RWPE1 (cell line): ENCODE results near the gene KCNH3.

Source experiments
- CTCF ChIA-PET: fragments of 350-600 bp; sonication (Branson Sonifier 250); formaldehyde crosslinking; extraction: SDS; loops from one replicate; lab custom pipeline; 2021; lab: Yijun Ruan, JAX
- POLR2A ChIA-PET: fragments of 400-600 bp; formaldehyde crosslinking; extraction: SDS; loops from one replicate; lab custom pipeline; 2020; ENCODE audit warnings: antibody characterized with exemption; ENCODE audit not compliant: low non-redundant PET; lab: Yijun Ruan, JAX
- DNase-seq: peaks from one replicate; pipeline ENCODE4 v3.0.0; 2012; ENCODE audit warnings: low spot score
- H3K27ac ChIP-seq: fragments of 450-650 bp; 2 replicates; pipeline ENCODE4 v1.5.1; 2017
- CTCF ChIP-seq: fragments of 450-650 bp; conservative IDR thresholded peaks from 2 replicates; pipeline ENCODE4 v1.5.1; 2017; ENCODE audit warnings: low read depth, mild to moderate bottlenecking

Gene KCNH3

GRCh38 chr12:49542592-49543160 lies 3.8 kb downstream of the KCNH3 start:
- CTCF ChIA-PET = interaction anchor here (0.6 kb wide), 1 partner anchor 198 kb away, joined by 6 read pairs; no protein-coding TSS in a partner anchor
- POLR2A ChIA-PET = no interaction called here
- TF ChIP-seq CTCF = no peak
- no peak overlapping the region for H3K27ac ChIP-seq
- DNase-seq = no peak

- CTCF ChIA-PET = interaction anchor here (0.6 to 0.9 kb wide), 2 partner anchors 16 to 197 kb away, joined by 4 to 6 read pairs; no protein-coding TSS in a partner anchor
- no peak for DNase-seq
- no peak overlapping the region for H3K27ac ChIP-seq
- no peak for TF ChIP-seq CTCF
- POLR2A ChIA-PET = no interaction called here
These were observed 4.5 kb downstream of the KCNH3 start for GRCh38 chr12:49543221-49543913.

GRCh38 chr12:49543914-49544815 lies 5.3 kb downstream of the KCNH3 start:
- no peak for DNase-seq
- no peak overlapping the region for H3K27ac ChIP-seq
- ChIA-PET POLR2A (no interaction called here), CTCF (interaction anchor here (0.6 to 0.9 kb wide), 2 partner anchors 9 to 17 kb away, joined by 3 to 4 read pairs; no protein-coding TSS in a partner anchor)
- TF ChIP-seq CTCF = no peak

GRCh38 chr12:49545815-49546214 lies 7.0 kb downstream of the KCNH3 start:
- no peak for DNase-seq
- no peak for TF ChIP-seq CTCF
- no peak overlapping the region for H3K27ac ChIP-seq
- ChIA-PET CTCF (no interaction called here), POLR2A (no interaction called here)

- no peak for DNase-seq
- CTCF ChIA-PET = no interaction called here
- H3K27ac ChIP-seq = no peak overlapping the region
- POLR2A ChIA-PET = no interaction called here
- no peak for TF ChIP-seq CTCF
These were observed 7.7 kb downstream of the KCNH3 start for GRCh38 chr12:49546481-49546880.

GRCh38 chr12:49547090-49547690 lies 8.4 kb downstream of the KCNH3 start:
- H3K27ac ChIP-seq = no peak overlapping the region
- CTCF ChIA-PET = interaction anchor here (0.5 kb wide), 1 partner anchor 239 kb away, joined by 3 read pairs; no protein-coding TSS in a partner anchor
- POLR2A ChIA-PET = no interaction called here
- DNase-seq = peak; percentile 89
- TF ChIP-seq CTCF = no peak
